Effector CD8-positive, alpha-beta T cell (primary cell): ENCODE measurements around the gene RFNG.

ENCODE experiments used
- DNase-seq: peaks from one replicate; lab custom pipeline; 2025; lab: John Stamatoyannopoulos, UW

RFNG gene

GRCh38 chr17:82013772-82014321, 37.8 kb downstream of the RFNG start:
- DNase-seq, result no peak

GRCh38 chr17:82013341-82013740, 38.3 kb downstream of the RFNG start:
- DNase-seq, result no peak

- no peak for DNase-seq
Observed at GRCh38 chr17:82012640-82013295, 38.8 kb downstream of the RFNG start.

DNA sequence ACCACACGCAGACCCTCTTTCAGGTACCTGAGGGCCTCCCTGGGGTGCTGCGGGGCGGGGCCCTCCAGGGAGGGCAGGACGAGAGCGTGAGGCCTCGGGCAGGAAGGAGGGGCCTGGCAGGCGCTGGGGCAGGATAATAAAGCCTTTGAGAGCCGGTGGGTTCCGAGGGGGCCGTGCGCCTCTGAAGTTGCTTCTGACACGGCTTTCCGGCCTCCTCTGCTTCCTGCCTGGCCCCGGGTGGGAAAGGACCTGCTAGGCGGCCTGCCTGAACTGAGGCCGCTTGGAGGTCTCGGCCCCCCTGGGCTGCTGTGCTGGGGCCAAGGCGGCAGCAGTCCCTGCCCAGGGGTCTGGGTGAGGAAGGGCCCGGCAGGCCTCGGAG, 39.4 kb downstream of the RFNG start:
- no peak for DNase-seq

DNA sequence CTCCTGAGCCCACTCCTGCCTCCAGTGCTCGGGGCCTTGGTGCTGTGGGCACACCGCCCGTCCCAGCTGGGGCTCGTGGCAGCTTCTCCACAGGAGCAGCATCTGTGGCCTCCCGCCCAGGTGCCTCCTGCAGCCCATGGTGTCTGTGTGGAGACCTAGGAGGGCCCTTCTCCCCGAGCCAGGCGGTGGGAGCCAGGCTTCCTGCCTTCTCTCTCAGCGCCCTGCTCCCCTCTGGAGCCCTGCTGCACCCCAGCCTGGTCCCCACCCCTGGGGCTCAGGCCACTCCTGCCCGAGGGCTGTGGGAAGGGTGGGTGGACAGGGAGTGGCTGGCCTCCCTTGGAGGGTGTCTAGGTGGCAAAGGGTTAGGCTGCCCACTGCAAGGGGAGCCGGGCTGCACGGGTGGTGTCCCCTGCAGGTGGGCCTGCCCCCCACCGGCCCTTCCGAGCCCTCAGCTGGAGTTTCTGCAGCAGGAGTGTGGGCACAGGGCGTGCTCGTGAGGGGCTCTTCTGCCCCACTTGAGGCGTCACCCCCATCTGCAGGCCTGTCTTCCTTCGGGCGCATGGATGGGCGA, 39.9 kb downstream of the RFNG start:
- no peak for DNase-seq

- DNase-seq, result no peak
Observed at GRCh38 chr17:82010575-82011525, 40.8 kb downstream of the RFNG start.

GRCh38 chr17:82009413-82009812, 42.2 kb downstream of the RFNG start:
- no peak for DNase-seq

DNA sequence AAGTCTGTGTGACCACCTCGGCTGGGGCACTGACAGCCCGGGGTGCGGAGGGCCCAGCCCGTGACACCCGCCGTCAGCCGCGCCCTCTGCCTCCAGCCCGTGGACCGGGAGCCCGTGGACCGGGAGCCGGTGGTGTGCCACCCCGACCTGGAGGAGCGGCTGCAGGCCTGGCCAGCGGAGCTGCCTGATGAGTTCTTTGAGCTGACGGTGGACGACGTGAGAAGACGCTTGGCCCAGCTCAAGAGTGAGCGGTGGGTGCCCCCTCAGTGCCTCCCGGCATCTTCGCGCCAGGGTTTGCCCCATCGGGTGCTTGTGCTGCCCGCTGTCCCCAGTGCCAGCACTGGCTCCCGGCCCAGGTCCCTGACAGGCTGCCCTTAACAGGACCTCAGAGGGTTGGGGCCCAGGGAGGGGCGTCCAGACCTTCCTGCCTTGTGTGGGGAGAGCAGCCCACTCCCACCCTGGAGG, 42.6 kb downstream of the RFNG start:
- no peak for DNase-seq

DNA sequence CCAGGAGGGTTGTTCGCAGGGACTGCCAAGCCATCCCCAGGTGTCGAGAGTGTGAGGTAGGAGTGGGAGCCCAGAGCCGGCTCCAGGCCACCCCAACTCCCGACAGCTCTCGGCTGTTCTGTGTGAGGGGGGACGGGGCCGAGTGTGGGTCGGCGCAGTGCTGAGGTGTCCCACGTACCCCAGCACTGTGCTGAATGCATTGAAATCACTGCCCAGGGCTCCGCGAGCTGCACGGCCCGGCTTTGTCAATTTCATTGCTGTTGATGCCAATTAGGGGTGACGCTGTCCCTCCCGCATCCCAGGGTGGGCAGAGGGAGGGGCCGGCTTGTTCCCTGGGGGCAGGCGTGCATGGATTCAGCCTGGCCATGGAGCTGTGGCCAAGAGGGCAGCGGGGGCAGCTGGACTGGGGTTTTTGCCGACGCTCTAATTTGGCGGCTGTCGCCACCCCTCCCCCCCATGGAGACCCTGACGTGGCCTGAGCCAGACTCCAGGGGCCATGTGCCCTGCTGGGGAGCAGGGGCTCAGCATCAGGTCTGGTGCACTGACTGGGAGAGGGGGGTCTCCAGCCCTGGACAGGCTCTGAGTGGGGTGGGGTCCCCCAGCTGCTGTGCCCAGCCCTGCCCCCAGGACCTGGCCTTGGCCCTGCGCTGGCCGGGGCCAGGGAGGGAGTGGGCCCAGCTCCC, 43.2 kb downstream of the RFNG start:
- no peak for DNase-seq

DNA sequence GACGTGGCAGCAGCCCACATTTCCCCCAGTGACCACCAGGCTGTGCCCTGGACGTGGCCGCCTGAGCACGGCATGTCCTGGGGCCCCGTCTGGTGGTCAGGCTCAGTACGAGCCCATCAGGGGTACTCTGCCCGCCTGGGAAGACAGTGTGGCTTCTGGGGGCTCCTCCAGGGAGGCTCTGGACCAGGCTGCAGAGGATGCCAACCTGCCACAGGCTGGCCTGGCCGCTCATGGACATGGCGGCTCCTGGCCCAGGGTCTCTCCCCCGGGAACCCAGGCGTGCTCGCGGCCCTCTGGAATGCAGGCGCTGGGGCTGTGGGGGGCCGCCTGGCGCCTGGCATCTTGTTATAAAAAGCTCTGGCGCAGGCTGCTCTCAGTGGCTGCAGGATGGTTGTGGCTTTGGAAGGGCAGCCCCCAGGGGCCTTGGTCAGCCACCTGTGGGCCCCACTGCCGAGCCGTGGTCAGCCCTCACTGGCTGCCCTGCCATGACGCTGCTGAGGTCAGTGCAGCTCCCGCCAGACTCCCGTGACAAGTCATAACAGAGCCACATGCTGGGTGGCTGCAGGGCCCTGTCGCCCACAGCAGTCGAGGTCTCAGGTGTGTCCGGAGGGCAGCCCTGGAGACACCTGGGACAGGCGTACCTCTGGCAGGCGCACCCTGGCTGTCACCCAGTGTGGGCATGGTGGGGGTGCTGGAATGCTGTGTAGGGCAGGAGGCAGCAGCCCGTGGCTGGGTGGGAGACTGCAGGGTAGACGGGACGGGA, 43.9 kb downstream of the RFNG start:
- DNase-seq, result no peak

GRCh38 chr17:82007228-82007494, 44.5 kb downstream of the RFNG start:
- no peak for DNase-seq

- DNase-seq, result no peak
Observed at GRCh38 chr17:82006468-82007227, 45.0 kb downstream of the RFNG start.

GRCh38 chr17:82005701-82006348, 45.8 kb downstream of the RFNG start:
- DNase-seq, result no peak

GRCh38 chr17:82004517-82005455, 46.8 kb downstream of the RFNG start:
- no peak for DNase-seq

GRCh38 chr17:82003411-82004381, 47.9 kb downstream of the RFNG start:
- no peak for DNase-seq

DNA sequence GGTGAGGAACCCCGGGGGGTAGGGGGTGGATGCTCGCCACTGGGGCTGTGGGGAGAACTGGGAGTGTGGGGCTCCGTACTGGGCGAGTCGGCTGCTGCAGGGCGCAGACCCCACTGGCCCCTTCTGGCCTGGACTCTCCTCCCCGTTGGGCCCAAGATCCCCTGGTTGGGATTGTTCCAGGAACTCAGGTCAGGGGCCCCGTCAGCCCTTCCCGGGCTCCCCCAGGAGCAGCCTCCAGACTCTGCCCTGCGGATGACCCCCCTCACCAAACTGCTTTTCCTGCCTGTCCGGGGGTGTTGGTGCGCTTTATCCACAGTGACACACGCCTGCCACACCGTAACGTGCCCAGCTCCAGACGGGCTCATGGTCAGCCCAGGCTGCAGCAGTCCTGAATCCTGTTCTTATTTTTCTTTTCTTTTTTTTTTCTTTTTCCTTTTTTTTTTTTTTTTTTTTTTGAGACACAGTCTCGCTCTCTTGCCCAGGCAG, 50.0 kb downstream of the RFNG start:
- no peak for DNase-seq

GRCh38 chr17:82000803-82001570, 50.6 kb downstream of the RFNG start:
- no peak for DNase-seq
